Astrocyte (in vitro differentiated cells and primary cell): Measurements from ENCODE around the gene PSD4. TPM values are rescaled to one million over a fixed set of nuclear protein-coding genes. Genes with fewer than 3 reads are reported as not detected.

Experiments
- DNase-seq: peaks from one replicate; pipeline ENCODE4 v3.0.0-alpha.2; 2010; ENCODE audit warnings: low read depth
- FAIRE-seq: peaks from 2 replicates; lab custom pipeline; 2011; peaks lifted over from hg19 to GRCh38; lab: Jason Lieb, UNC
- H2AFZ ChIP-seq: 2 replicates; pipeline ENCODE4 v1.6.0; 2012; ENCODE audit warnings: low read depth, low read length, inconsistent platforms
- H3K27ac ChIP-seq: 2 replicates; pipeline ENCODE4 v1.5.1; 2011; ENCODE audit warnings: low read depth, low read length, inconsistent platforms
- H3K27me3 ChIP-seq: 2 replicates; pipeline ENCODE4 v1.6.0; 2011; ENCODE audit warnings: low read length, inconsistent platforms; ENCODE audit not compliant: insufficient read depth
- H3K36me3 ChIP-seq: 2 replicates; pipeline ENCODE4 v1.5.1; 2011; ENCODE audit warnings: low read length, inconsistent platforms; ENCODE audit not compliant: insufficient read depth
- H3K4me1 ChIP-seq: 2 replicates; pipeline ENCODE4 v1.5.1; 2011; ENCODE audit warnings: low read length, inconsistent platforms; ENCODE audit not compliant: insufficient read depth
- H3K4me2 ChIP-seq: 2 replicates; pipeline ENCODE4 v1.6.0; 2012; ENCODE audit warnings: low read length, inconsistent platforms
- H3K4me3 ChIP-seq: 2 replicates; pipeline ENCODE4 v1.5.1; 2011; ENCODE audit warnings: low read depth, mild to moderate bottlenecking, low read length, inconsistent platforms; ENCODE audit not compliant: insufficient read depth
- H3K79me2 ChIP-seq: 2 replicates; pipeline ENCODE4 v1.6.0; 2012; ENCODE audit warnings: mild to moderate bottlenecking, low read length, inconsistent platforms; ENCODE audit not compliant: insufficient read depth
- H3K9ac ChIP-seq: 2 replicates; pipeline ENCODE4 v1.6.0; 2012; ENCODE audit warnings: mild to moderate bottlenecking, low read length, inconsistent platforms
- H3K9me3 ChIP-seq: 2 replicates; pipeline ENCODE4 v1.5.1; 2012; ENCODE audit warnings: low read depth, mild to moderate bottlenecking, low read length, inconsistent platforms; ENCODE audit not compliant: insufficient read depth
- H4K20me1 ChIP-seq: 2 replicates; pipeline ENCODE4 v1.6.0; 2012; ENCODE audit warnings: low read length, inconsistent platforms; ENCODE audit not compliant: insufficient read depth
- H3K27ac Mint-ChIP-seq: one replicate; pipeline ENCODE4 v1.8.0; 2021; ENCODE audit warnings: mild to moderate bottlenecking, mixed read lengths; ENCODE audit not compliant: unreplicated experiment
- H3K27me3 Mint-ChIP-seq: one replicate; pipeline ENCODE4 v1.8.0; 2021; ENCODE audit warnings: low read depth, mixed read lengths; ENCODE audit not compliant: unreplicated experiment
- H3K36me3 Mint-ChIP-seq: one replicate; pipeline ENCODE4 v1.8.0; 2021; ENCODE audit warnings: low read depth, mixed read lengths; ENCODE audit not compliant: unreplicated experiment
- H3K4me1 Mint-ChIP-seq: one replicate; pipeline ENCODE4 v1.8.0; 2021; ENCODE audit warnings: low read depth, mixed read lengths; ENCODE audit not compliant: unreplicated experiment
- H3K4me3 Mint-ChIP-seq: one replicate; pipeline ENCODE4 v1.8.0; 2021; ENCODE audit warnings: mild to moderate bottlenecking, moderate library complexity, mixed read lengths; ENCODE audit not compliant: unreplicated experiment
- H3K9me3 Mint-ChIP-seq: one replicate; pipeline ENCODE4 v1.8.0; 2021; ENCODE audit warnings: mild to moderate bottlenecking, mixed read lengths; ENCODE audit not compliant: unreplicated experiment
- EZH2 ChIP-seq: IDR thresholded peaks from 2 replicates; pipeline ENCODE4 v1.6.1; 2012; ENCODE audit warnings: mild to moderate bottlenecking, low read length, inconsistent platforms; ENCODE audit not compliant: insufficient read depth
- total RNA-seq: library from RNA; stranded (reverse); gene quantifications from 2 replicates; pipeline ENCODE4 v1.2.1, GENCODE V29; 2021
- TF ChIP-seq, protein P1 (sequence below): IDR thresholded peaks from 2 replicates; pipeline ENCODE4 v1.5.1; 2011; ENCODE audit warnings: low read depth, mild to moderate bottlenecking, inconsistent platforms, low read length, moderate library complexity; ENCODE audit not compliant: insufficient read depth

The PSD4 gene
- total RNA-seq, 1 donor from 2014 or later, result 4.0 TPM

DNA sequence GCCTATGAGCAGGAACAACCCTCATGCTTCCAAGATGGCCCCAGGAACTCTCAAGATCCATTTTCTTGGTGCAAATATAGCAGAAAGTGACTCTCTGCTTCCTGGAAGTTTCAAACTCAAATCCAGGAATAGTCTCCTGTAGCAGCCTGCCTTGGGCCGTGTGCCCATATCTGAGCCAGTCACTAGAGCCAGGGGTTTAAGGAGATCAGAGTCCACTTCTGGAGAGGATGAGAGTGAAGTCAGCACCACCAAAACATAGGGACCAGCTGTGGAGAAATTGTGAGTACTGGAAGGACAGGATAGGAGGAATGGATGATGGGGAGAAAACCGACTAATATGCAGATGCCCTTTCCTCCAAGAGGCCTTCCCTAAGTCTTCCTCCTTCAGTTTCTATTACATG, 33.2 kb downstream of the PSD4 start:
- peaks cover 2% of the 10 kb centered on the region for H3K36me3 Mint-ChIP-seq
- Histone ChIP-seq H3K27ac (no peak overlapping the region), H3K79me2 (no peaks in the 10 kb centered on the region), H3K9me3 (no peaks in the 10 kb centered on the region), H2AFZ (no peak overlapping the region), H3K9ac (no peak overlapping the region), H3K36me3 (no peaks in the 10 kb centered on the region), H4K20me1 (no peaks in the 10 kb centered on the region), H3K27me3 (no peaks in the 10 kb centered on the region), H3K4me3 (no peak overlapping the region), H3K4me1 (peaks cover 40% of the 10 kb centered on the region), H3K4me2 (no peak overlapping the region)
- DNase-seq (no peak), FAIRE-seq (no peak)
- TF ChIP-seq, protein P1, sequence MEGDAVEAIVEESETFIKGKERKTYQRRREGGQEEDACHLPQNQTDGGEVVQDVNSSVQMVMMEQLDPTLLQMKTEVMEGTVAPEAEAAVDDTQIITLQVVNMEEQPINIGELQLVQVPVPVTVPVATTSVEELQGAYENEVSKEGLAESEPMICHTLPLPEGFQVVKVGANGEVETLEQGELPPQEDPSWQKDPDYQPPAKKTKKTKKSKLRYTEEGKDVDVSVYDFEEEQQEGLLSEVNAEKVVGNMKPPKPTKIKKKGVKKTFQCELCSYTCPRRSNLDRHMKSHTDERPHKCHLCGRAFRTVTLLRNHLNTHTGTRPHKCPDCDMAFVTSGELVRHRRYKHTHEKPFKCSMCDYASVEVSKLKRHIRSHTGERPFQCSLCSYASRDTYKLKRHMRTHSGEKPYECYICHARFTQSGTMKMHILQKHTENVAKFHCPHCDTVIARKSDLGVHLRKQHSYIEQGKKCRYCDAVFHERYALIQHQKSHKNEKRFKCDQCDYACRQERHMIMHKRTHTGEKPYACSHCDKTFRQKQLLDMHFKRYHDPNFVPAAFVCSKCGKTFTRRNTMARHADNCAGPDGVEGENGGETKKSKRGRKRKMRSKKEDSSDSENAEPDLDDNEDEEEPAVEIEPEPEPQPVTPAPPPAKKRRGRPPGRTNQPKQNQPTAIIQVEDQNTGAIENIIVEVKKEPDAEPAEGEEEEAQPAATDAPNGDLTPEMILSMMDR, result no peak
- no peak for TF ChIP-seq EZH2
- H3K4me3 Mint-ChIP-seq, result no peak overlapping the region
- H3K27ac Mint-ChIP-seq, result no peak overlapping the region
- H3K27me3 Mint-ChIP-seq, result peaks cover 12% of the 10 kb centered on the region
- H3K4me1 Mint-ChIP-seq, result peaks cover 24% of the 10 kb centered on the region
- H3K9me3 Mint-ChIP-seq, result no peaks in the 10 kb centered on the region

DNA sequence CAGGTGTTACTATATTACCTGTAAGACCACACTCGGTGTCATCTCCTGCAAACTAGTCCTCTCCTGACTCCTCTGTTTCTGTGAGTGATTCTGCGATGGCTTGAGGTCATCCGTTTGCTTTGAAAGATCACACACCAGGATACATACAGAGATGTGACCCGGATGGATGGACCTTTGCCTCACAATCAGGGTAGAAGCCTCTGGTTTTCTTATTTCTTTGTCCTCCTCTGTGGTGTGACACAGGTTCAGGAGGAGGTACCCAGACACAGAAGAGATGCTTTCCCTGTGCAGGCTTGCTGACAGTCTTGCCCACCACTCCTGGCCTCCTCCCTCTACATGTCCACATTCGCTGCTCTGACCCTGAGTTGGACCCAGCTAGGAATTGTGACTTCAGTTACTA, 34.6 kb downstream of the PSD4 start:
- H3K4me1 ChIP-seq, result peaks cover 29% of the 10 kb centered on the region
- no peak overlapping the region for H3K27ac ChIP-seq
- H3K4me1 Mint-ChIP-seq, result peaks cover 21% of the 10 kb centered on the region
- no peaks in the 10 kb centered on the region for H3K36me3 ChIP-seq
- no peaks in the 10 kb centered on the region for H4K20me1 ChIP-seq
- no peak for DNase-seq
- no peaks in the 10 kb centered on the region for H3K27me3 ChIP-seq
- H3K4me3 ChIP-seq, result no peak overlapping the region
- H3K9me3 Mint-ChIP-seq, result no peaks in the 10 kb centered on the region
- no peak overlapping the region for H3K4me3 Mint-ChIP-seq
- TF ChIP-seq, protein P1, result no peak
- TF ChIP-seq EZH2, result no peak
- H3K9me3 ChIP-seq, result no peaks in the 10 kb centered on the region
- H3K4me2 ChIP-seq, result no peak overlapping the region
- no peaks in the 10 kb centered on the region for H3K79me2 ChIP-seq
- no peak overlapping the region for H3K9ac ChIP-seq
- H2AFZ ChIP-seq, result no peak overlapping the region
- H3K36me3 Mint-ChIP-seq, result peaks cover 2% of the 10 kb centered on the region
- peak; percentile 17 for FAIRE-seq
- H3K27ac Mint-ChIP-seq, result no peak overlapping the region
- peaks cover 12% of the 10 kb centered on the region for H3K27me3 Mint-ChIP-seq

DNA sequence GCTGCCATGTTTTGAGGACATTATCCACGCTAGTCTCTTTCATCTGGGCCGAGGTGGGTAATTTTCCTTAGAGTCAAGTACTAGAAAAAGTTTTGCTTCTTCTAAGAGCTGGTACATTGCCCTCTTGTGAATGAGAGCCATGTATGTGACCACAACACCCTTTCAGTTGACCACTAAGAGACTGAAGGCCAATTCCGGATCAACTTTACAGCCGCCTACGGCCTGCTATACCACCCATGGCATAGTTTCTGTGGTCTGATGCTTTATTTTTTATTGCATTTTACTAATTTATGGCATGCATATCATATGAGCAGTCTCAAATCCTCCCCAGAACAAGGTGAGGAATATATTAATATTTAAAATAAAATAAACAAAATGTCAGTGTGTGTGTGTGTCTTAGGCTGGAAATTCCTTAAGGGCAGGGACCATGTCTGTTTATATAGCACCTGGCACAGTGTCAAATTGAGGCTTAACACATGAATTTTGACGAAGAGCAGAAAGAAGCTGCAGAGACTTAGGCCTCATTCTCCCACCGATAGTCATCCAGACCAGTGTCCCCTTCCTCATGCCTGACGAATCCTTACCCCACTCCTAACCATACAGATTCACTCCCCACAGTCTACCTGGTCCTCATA, 35.4 kb downstream of the PSD4 start:
- Histone ChIP-seq H3K9ac (no peak overlapping the region), H3K36me3 (no peaks in the 10 kb centered on the region), H4K20me1 (no peaks in the 10 kb centered on the region), H3K27ac (no peak overlapping the region), H3K4me1 (peaks cover 24% of the 10 kb centered on the region), H3K4me3 (no peak overlapping the region), H3K79me2 (no peaks in the 10 kb centered on the region), H3K27me3 (no peaks in the 10 kb centered on the region), H3K9me3 (no peaks in the 10 kb centered on the region), H2AFZ (no peak overlapping the region), H3K4me2 (no peak overlapping the region)
- H3K36me3 Mint-ChIP-seq, result peaks cover 2% of the 10 kb centered on the region
- FAIRE-seq (no peak), DNase-seq (peak; percentile 56)
- peaks cover 21% of the 10 kb centered on the region for H3K4me1 Mint-ChIP-seq
- H3K9me3 Mint-ChIP-seq, result no peaks in the 10 kb centered on the region
- H3K27me3 Mint-ChIP-seq, result peaks cover 12% of the 10 kb centered on the region
- H3K27ac Mint-ChIP-seq, result peak overlapping the region; percentile 8
- TF ChIP-seq, protein P1, result no peak
- no peak for TF ChIP-seq EZH2
- H3K4me3 Mint-ChIP-seq, result peak overlapping the region; percentile 61
